Activated naive CD8-positive, alpha-beta T cell (primary cell): ENCODE measurements around the gene WRNIP1.
"Not testable (repeated sequence)": the region's sequence is repeated elsewhere in the genome, so short reads cannot be mapped to it uniquely, and the experiment has no call there.

Source experiments
- H3K27ac Mint-ChIP-seq: one replicate; pipeline ENCODE4 v1.8.0; 2021; ENCODE audit warnings: mixed read lengths
- H3K27me3 Mint-ChIP-seq: one replicate; pipeline ENCODE4 v1.8.0; 2021; ENCODE audit warnings: mixed read lengths
- H3K36me3 Mint-ChIP-seq: one replicate; pipeline ENCODE4 v1.8.0; 2021; ENCODE audit warnings: mixed read lengths
- H3K4me1 Mint-ChIP-seq: one replicate; pipeline ENCODE4 v1.8.0; 2021; ENCODE audit warnings: low read depth, mixed read lengths
- H3K4me3 Mint-ChIP-seq: one replicate; pipeline ENCODE4 v1.8.0; 2021; ENCODE audit warnings: mild to moderate bottlenecking, mixed read lengths
- H3K9me3 Mint-ChIP-seq: one replicate; pipeline ENCODE4 v1.8.0; 2021; ENCODE audit warnings: low read depth, mixed read lengths

WRNIP1 gene

GRCh38 chr6:2797564-2798031 is 32.4 kb downstream of the WRNIP1 start:
- Mint-ChIP-seq H3K4me3 (no peak overlapping the region), H3K27ac (no peak overlapping the region), H3K9me3 (no peaks in the 10 kb centered on the region), H3K36me3 (peaks cover 2% of the 10 kb centered on the region), H3K4me1 (peaks cover 36% of the 10 kb centered on the region), H3K27me3 (no peaks in the 10 kb centered on the region)

- H3K36me3 Mint-ChIP-seq = peaks cover 2% of the 10 kb centered on the region
- H3K27ac Mint-ChIP-seq = no peak overlapping the region
- H3K4me1 Mint-ChIP-seq = peaks cover 25% of the 10 kb centered on the region
- no peaks in the 10 kb centered on the region for H3K27me3 Mint-ChIP-seq
- H3K9me3 Mint-ChIP-seq = no peaks in the 10 kb centered on the region
- no peak overlapping the region for H3K4me3 Mint-ChIP-seq
Measured at GRCh38 chr6:2798586-2799134, 33.5 kb downstream of the WRNIP1 start.

- peaks cover 2% of the 10 kb centered on the region for H3K36me3 Mint-ChIP-seq
- H3K9me3 Mint-ChIP-seq = no peaks in the 10 kb centered on the region
- peak overlapping the region; percentile 35 for H3K4me3 Mint-ChIP-seq
- H3K27me3 Mint-ChIP-seq = no peaks in the 10 kb centered on the region
- peaks cover 19% of the 10 kb centered on the region for H3K4me1 Mint-ChIP-seq
- H3K27ac Mint-ChIP-seq = no peak overlapping the region
Measured at GRCh38 chr6:2799936-2800527, 34.8 kb downstream of the WRNIP1 start.

GRCh38 chr6:2800552-2801316 is 35.5 kb downstream of the WRNIP1 start:
- H3K4me1 Mint-ChIP-seq = peaks cover 19% of the 10 kb centered on the region
- no peaks in the 10 kb centered on the region for H3K27me3 Mint-ChIP-seq
- H3K9me3 Mint-ChIP-seq = no peaks in the 10 kb centered on the region
- H3K27ac Mint-ChIP-seq = no peak overlapping the region
- H3K36me3 Mint-ChIP-seq = peaks cover 2% of the 10 kb centered on the region
- peak overlapping the region; percentile 35 for H3K4me3 Mint-ChIP-seq

- not testable (repeated sequence) for H3K36me3 Mint-ChIP-seq, H3K9me3 Mint-ChIP-seq, H3K27me3 Mint-ChIP-seq, H3K4me3 Mint-ChIP-seq, H3K27ac Mint-ChIP-seq
- peaks cover 18% of the 10 kb centered on the region for H3K4me1 Mint-ChIP-seq
Measured at GRCh38 chr6:2801687-2802086, 36.5 kb downstream of the WRNIP1 start.

GRCh38 chr6:2802521-2803060 is 37.4 kb downstream of the WRNIP1 start:
- H3K9me3 Mint-ChIP-seq = no peaks in the 10 kb centered on the region
- H3K27me3 Mint-ChIP-seq = no peaks in the 10 kb centered on the region
- H3K36me3 Mint-ChIP-seq = peaks cover 4% of the 10 kb centered on the region
- no peak overlapping the region for H3K4me3 Mint-ChIP-seq
- no peak overlapping the region for H3K27ac Mint-ChIP-seq
- peaks cover 14% of the 10 kb centered on the region for H3K4me1 Mint-ChIP-seq

GRCh38 chr6:2803731-2804429 is 38.7 kb downstream of the WRNIP1 start:
- H3K4me3 Mint-ChIP-seq = no peak overlapping the region
- H3K9me3 Mint-ChIP-seq = no peaks in the 10 kb centered on the region
- H3K36me3 Mint-ChIP-seq = peaks cover 4% of the 10 kb centered on the region
- no peak overlapping the region for H3K27ac Mint-ChIP-seq
- H3K4me1 Mint-ChIP-seq = peaks cover 11% of the 10 kb centered on the region
- no peaks in the 10 kb centered on the region for H3K27me3 Mint-ChIP-seq

- Mint-ChIP-seq H3K36me3 (peaks cover 4% of the 10 kb centered on the region), H3K4me1 (peaks cover 9% of the 10 kb centered on the region), H3K9me3 (no peaks in the 10 kb centered on the region), H3K4me3 (no peak overlapping the region), H3K27ac (no peak overlapping the region), H3K27me3 (no peaks in the 10 kb centered on the region)
Measured at GRCh38 chr6:2804516-2804915, 39.3 kb downstream of the WRNIP1 start.

GRCh38 chr6:2805031-2805430 is 39.8 kb downstream of the WRNIP1 start:
- Mint-ChIP-seq H3K27me3 (no peaks in the 10 kb centered on the region), H3K36me3 (peaks cover 4% of the 10 kb centered on the region), H3K4me3 (no peak overlapping the region), H3K4me1 (peaks cover 7% of the 10 kb centered on the region), H3K9me3 (no peaks in the 10 kb centered on the region), H3K27ac (no peak overlapping the region)

GRCh38 chr6:2806644-2807043 is 41.5 kb downstream of the WRNIP1 start:
- no peaks in the 10 kb centered on the region for H3K27me3 Mint-ChIP-seq
- H3K36me3 Mint-ChIP-seq = peaks cover 4% of the 10 kb centered on the region
- H3K4me3 Mint-ChIP-seq = no peak overlapping the region
- H3K4me1 Mint-ChIP-seq = peaks cover 3% of the 10 kb centered on the region
- no peak overlapping the region for H3K27ac Mint-ChIP-seq
- H3K9me3 Mint-ChIP-seq = no peaks in the 10 kb centered on the region

- H3K27ac Mint-ChIP-seq = no peak overlapping the region
- H3K4me1 Mint-ChIP-seq = peaks cover 3% of the 10 kb centered on the region
- H3K4me3 Mint-ChIP-seq = no peak overlapping the region
- H3K36me3 Mint-ChIP-seq = peaks cover 4% of the 10 kb centered on the region
- no peaks in the 10 kb centered on the region for H3K27me3 Mint-ChIP-seq
- H3K9me3 Mint-ChIP-seq = no peaks in the 10 kb centered on the region
Measured at GRCh38 chr6:2807342-2808090, 42.3 kb downstream of the WRNIP1 start.

- no peaks in the 10 kb centered on the region for H3K27me3 Mint-ChIP-seq
- no peak overlapping the region for H3K27ac Mint-ChIP-seq
- H3K4me3 Mint-ChIP-seq = no peak overlapping the region
- peaks cover 7% of the 10 kb centered on the region for H3K36me3 Mint-ChIP-seq
- peaks cover 3% of the 10 kb centered on the region for H3K4me1 Mint-ChIP-seq
- H3K9me3 Mint-ChIP-seq = no peaks in the 10 kb centered on the region
Measured at GRCh38 chr6:2809015-2809414, 43.8 kb downstream of the WRNIP1 start.

- Mint-ChIP-seq H3K4me3 (no peak overlapping the region), H3K9me3 (no peaks in the 10 kb centered on the region), H3K27ac (no peak overlapping the region), H3K36me3 (peaks cover 7% of the 10 kb centered on the region), H3K27me3 (no peaks in the 10 kb centered on the region), H3K4me1 (peaks cover 3% of the 10 kb centered on the region)
Measured at GRCh38 chr6:2810092-2810671, 45.0 kb downstream of the WRNIP1 start.

GRCh38 chr6:2812695-2813094 is 47.5 kb downstream of the WRNIP1 start:
- peaks cover 17% of the 10 kb centered on the region for H3K4me1 Mint-ChIP-seq
- no peak overlapping the region for H3K4me3 Mint-ChIP-seq
- H3K27ac Mint-ChIP-seq = no peak overlapping the region
- H3K36me3 Mint-ChIP-seq = peaks cover 8% of the 10 kb centered on the region
- H3K9me3 Mint-ChIP-seq = peaks cover 15% of the 10 kb centered on the region
- no peaks in the 10 kb centered on the region for H3K27me3 Mint-ChIP-seq
